NB4 (cell line): ENCODE results near the gene CPXM1.
A peak's percentile ranks its signal among the peaks of the same experiment; 100 is the strongest.

Experiments
- DNase-seq: peaks from one replicate; pipeline ENCODE4 v3.0.0; 2010; ENCODE audit warnings: low read depth
- H3K4me3 ChIP-seq: one replicate; pipeline ENCODE4 v1.5.1; 2011; ENCODE audit warnings: mild to moderate bottlenecking, low read depth, low read length, moderate library complexity
- CTCF ChIP-seq: IDR thresholded peaks from one replicate; pipeline ENCODE4 v1.5.1; 2012; ENCODE audit warnings: low read depth, low read length
- MAX ChIP-seq: IDR thresholded peaks from 2 replicates; pipeline ENCODE4 v1.6.1; 2011; ENCODE audit warnings: low read depth, low read length
- MYC ChIP-seq: IDR thresholded peaks from 2 replicates; pipeline ENCODE4 v1.6.1; 2011; ENCODE audit warnings: low read depth, low read length
- POLR2A ChIP-seq: IDR thresholded peaks from 2 replicates; pipeline ENCODE4 v1.6.1; 2011; ENCODE audit warnings: mild to moderate bottlenecking; ENCODE audit not compliant: insufficient read length; ENCODE audit errors: extremely low read depth

Gene CPXM1

GRCh38 chr20:2757001-2757400, 43.4 kb downstream of the CPXM1 start:
- TF ChIP-seq MYC = no peak
- no peak for TF ChIP-seq MAX
- TF ChIP-seq CTCF = no peak
- TF ChIP-seq POLR2A = no peak
- no peak for DNase-seq
- H3K4me3 ChIP-seq = no peak overlapping the region

GRCh38 chr20:2756056-2756611, 44.3 kb downstream of the CPXM1 start:
- no peak overlapping the region for H3K4me3 ChIP-seq
- TF ChIP-seq POLR2A (no peak), MAX (0 out of 2 replicates have a peak, but pooled peaks have one; percentile 42), MYC (no peak), CTCF (peak; percentile 53)
- DNase-seq = peak; percentile 56

- no peak overlapping the region for H3K4me3 ChIP-seq
- DNase-seq = no peak
- no peak for TF ChIP-seq MAX
- no peak for TF ChIP-seq POLR2A
- no peak for TF ChIP-seq CTCF
- no peak for TF ChIP-seq MYC
These were observed 44.9 kb downstream of the CPXM1 start for GRCh38 chr20:2755451-2756055.

GRCh38 chr20:2754424-2754823, 46.0 kb downstream of the CPXM1 start:
- DNase-seq = no peak
- TF ChIP-seq MYC (no peak), POLR2A (no peak), MAX (no peak), CTCF (no peak)
- H3K4me3 ChIP-seq = no peak overlapping the region

GRCh38 chr20:2753461-2754040, 46.9 kb downstream of the CPXM1 start:
- DNase-seq = no peak
- TF ChIP-seq MYC = no peak
- no peak for TF ChIP-seq MAX
- H3K4me3 ChIP-seq = no peak overlapping the region

- TF ChIP-seq CTCF (peak; percentile 67), MAX (no peak)
- DNase-seq = peak; percentile 66
- no peak overlapping the region for H3K4me3 ChIP-seq
These were observed 47.6 kb downstream of the CPXM1 start for GRCh38 chr20:2752567-2753460.
